K562 (cell line): Measurements from ENCODE around the gene UNC50. TPM values are rescaled to one million over a fixed set of nuclear protein-coding genes. Genes with fewer than 3 reads are reported as not detected.

Source experiments
- ATAC-seq: fragments of 200-7000 bp; cut with Tn5 transposase; 3 replicates; pipeline ENCODE4 v1.9.1; 2020; ENCODE audit warnings: moderate library complexity
- BruUV-seq: library from RNA; stranded (reverse); fragments of 400-500 nt; replicated peaks from 2 replicates; lab custom pipeline; 2021; lab: Mats Ljungman, UMichigan
- CTCF ChIA-PET: fragments of 300-600 bp; formaldehyde crosslinking; extraction: SDS; loops from one replicate; lab custom pipeline; 2021; ENCODE audit warnings: low intra/inter-chr PET ratio; lab: Yijun Ruan, JAX
- POLR2A ChIA-PET: fragments of 300-600, 350-650 bp; sonication (Branson Sonifier 250); formaldehyde crosslinking; extraction: SDS; loops from one replicate; lab custom pipeline; 2021; ENCODE audit warnings: antibody characterized with exemption, inconsistent platforms; lab: Yijun Ruan, JAX
- DNase-seq, 4 experiments: peaks; one replicate each; pipeline versions ENCODE4 v3.0.0 to v3.0.0-alpha.2; 2011 to 2018; ENCODE audit warnings: low spot score in 3 of 4, mixed read lengths in 3 of 4; ENCODE audit errors: extremely low read depth in 1 of 4
- FAIRE-seq: peaks from 2 replicates; lab custom pipeline; 2011; peaks lifted over from hg19 to GRCh38; lab: Jason Lieb, UNC
- H2AFZ ChIP-seq: 2 replicates; pipeline ENCODE4 v1.6.0; 2011; ENCODE audit warnings: low read depth, low read length, control low read depth, inconsistent platforms
- H3K27ac ChIP-seq: fragments of 200-600 bp; 3 replicates; pipeline ENCODE4 v1.8.0; 2011; ENCODE audit warnings: low read depth, mild to moderate bottlenecking, control low read depth, inconsistent platforms, low read length, moderate library complexity, mixed read lengths; ENCODE audit errors: extremely low read depth
- H3K27me3 ChIP-seq, 2 experiments: fragments of 300-600 bp in 1 of 2; 2 replicates in 1 of 2; 3 replicates in 1 of 2; pipeline versions ENCODE4 v1.6.0 to v1.8.0; 2011; ENCODE audit warnings: inconsistent platforms in 2 of 2, low read length in 2 of 2, mild to moderate bottlenecking in 1 of 2, mixed read lengths in 1 of 2, moderate library complexity in 1 of 2; ENCODE audit not compliant: control insufficient read depth in 2 of 2, insufficient read depth in 2 of 2
- H3K36me3 ChIP-seq: fragments of 300-600 bp; 3 replicates; pipeline ENCODE4 v1.8.0; 2011; ENCODE audit warnings: mild to moderate bottlenecking, low read length, inconsistent platforms; ENCODE audit not compliant: control insufficient read depth, insufficient read depth
- H3K4me1 ChIP-seq, 2 experiments: fragments of 200-600 bp in 1 of 2; replicated peaks in 1 of 2; 2 replicates in 1 of 2; 3 replicates in 1 of 2; pipeline versions ENCODE4 v1.5.1 to v1.8.0; 2011; ENCODE audit warnings: inconsistent platforms in 2 of 2, low read length in 2 of 2, mild to moderate bottlenecking in 1 of 2, mixed read lengths in 1 of 2, moderate library complexity in 1 of 2; ENCODE audit not compliant: control insufficient read depth in 2 of 2, insufficient read depth in 2 of 2
- H3K4me2 ChIP-seq: 2 replicates; pipeline ENCODE4 v1.6.1; 2011; ENCODE audit warnings: low read length, control low read depth, inconsistent platforms, mixed read lengths; ENCODE audit not compliant: insufficient read depth
- H3K4me3 ChIP-seq: fragments of 200-600 bp; sonication (generic), shearing (Covaris generic); 2 replicates; pipeline ENCODE4 v1.5.1; 2016; ENCODE audit warnings: control low read depth, inconsistent platforms
- H3K79me2 ChIP-seq: fragments of 200-600 bp; 3 replicates; pipeline ENCODE4 v1.8.0; 2011; ENCODE audit warnings: low read length, inconsistent platforms; ENCODE audit not compliant: control insufficient read depth, insufficient read depth
- H3K9ac ChIP-seq, 2 experiments: 2 replicates each; pipeline versions ENCODE4 v1.6.0 to v1.6.1; 2011; ENCODE audit warnings: low read depth in 2 of 2, low read length in 2 of 2, control low read depth in 1 of 2, inconsistent platforms in 1 of 2, mild to moderate bottlenecking in 1 of 2, mixed read lengths in 1 of 2; ENCODE audit not compliant: insufficient read depth in 1 of 2
- H3K9me1 ChIP-seq: one replicate; pipeline ENCODE4 v1.6.0; 2011; ENCODE audit warnings: inconsistent platforms, mild to moderate bottlenecking, low read length, moderate library complexity; ENCODE audit not compliant: control insufficient read depth, insufficient read depth
- H3K9me3 ChIP-seq: replicated peaks from 2 replicates; pipeline ENCODE4 v1.5.1; 2011; ENCODE audit warnings: low read depth, low read length, inconsistent platforms; ENCODE audit not compliant: control insufficient read depth, insufficient read depth
- H4K20me1 ChIP-seq: replicated peaks from 2 replicates; pipeline ENCODE4 v1.6.1; 2011; ENCODE audit warnings: low read length, inconsistent platforms, mixed read lengths; ENCODE audit not compliant: control insufficient read depth, insufficient read depth
- NBN ChIP-seq: fragments of 450-650 bp; IDR thresholded peaks from 2 replicates; pipeline ENCODE4 v1.6.1; 2016; ENCODE audit warnings: low read depth, mild to moderate bottlenecking
- RBBP5 ChIP-seq: fragments of 200-600 bp; sonication (generic); IDR thresholded peaks from 2 replicates; pipeline ENCODE4 v1.6.1; 2012; ENCODE audit warnings: borderline replicate concordance, mild to moderate bottlenecking, low read length, control low read depth, inconsistent platforms; ENCODE audit not compliant: insufficient read depth, poor library complexity, severe bottlenecking
- SOX6 ChIP-seq: fragments of 450-650 bp; IDR thresholded peaks from 2 replicates; pipeline ENCODE4 v1.6.1; 2014; ENCODE audit warnings: mild to moderate bottlenecking
- ZKSCAN8 ChIP-seq: fragments of 200-800 bp; sonication (Bioruptor generic); IDR thresholded peaks from 2 replicates; pipeline ENCODE4 v1.6.1; 2016; ENCODE audit warnings: missing genetic modification characterization, missing compliant biosample characterization
- ZNF644 ChIP-seq: fragments of 200-800 bp; sonication (Bioruptor generic); IDR thresholded peaks from 2 replicates; pipeline ENCODE4 v1.6.1; 2016; ENCODE audit warnings: low read depth, missing genetic modification characterization, missing compliant biosample characterization
- WGBS: fragments of 100-300 bp; shearing (Covaris generic); methylation state at CpG from one replicate; pipeline ENCODE4 v1.1.6; 2016; ENCODE audit warnings: low coverage, mixed read lengths; ENCODE audit not compliant: insufficient coverage; ENCODE audit errors: missing lambda C conversion rate; 5-methylcytosine and 5-hydroxymethylcytosine counted together
- in situ Hi-C: fragments of 300-500 bp; cut with MboI; formaldehyde crosslinking; loops from 4 replicates; pipeline ENCODE4 v1.15.0; 2018; ENCODE audit warnings: inconsistent platforms, mixed read lengths
- intact Hi-C: fragments of 100-400 bp; cut with micrococcal nuclease; formaldehyde crosslinking; loops from 2 replicates; pipeline ENCODE4 v1.14.2; 2022
- polyA plus RNA-seq, 8 experiments: library from polyadenylated mRNA; depleted of rRNA in 4 of 8; stranded (reverse) in 5 of 8; unstranded in 3 of 8; fragments of >200 nt; fragmentation: Nextera tagmentation in 2 of 8; fragmentation: Illumina TruSeq in 1 of 8; extraction: Ambion mirVana in 2 of 8; extraction: Trizol in 1 of 8; gene quantifications; 2 replicates each; pipeline versions ENCODE4 v1.2.1 to v1.2.3, GENCODE V29; 2011 to 2014; ENCODE audit warnings: inconsistent platforms in 1 of 8, missing spikeins in 1 of 8
- total RNA-seq, 7 experiments: library from RNA; depleted of rRNA in 6 of 7; stranded (reverse); fragments of >200 nt in 6 of 7; fragmentation: Illumina TruSeq in 2 of 7; extraction: Trizol in 2 of 7; gene quantifications; 2 replicates each; pipeline versions ENCODE4 v1.2.1 to v1.2.3, GENCODE V29; 2011 to 2021; ENCODE audit warnings: low replicate concordance in 1 of 7
- TF ChIP-seq, protein P1 (sequence below): fragments of 250-450 bp; sonication (Bioruptor Pico); IDR thresholded peaks from 2 replicates; pipeline ENCODE4 v1.4.0; 2020
- TF ChIP-seq, protein P2 (sequence below): fragments of 250-450 bp; sonication (Bioruptor Pico); IDR thresholded peaks from 2 replicates; pipeline ENCODE4 v1.4.0; 2020

UNC50 gene
- total and polyA plus RNA-seq, 9 of the 15 experiments (the other 6 are each of a cell fraction or from before 2014, with no cell fraction given), result 30.0 to 52.9 (median 35.9) TPM

DNA sequence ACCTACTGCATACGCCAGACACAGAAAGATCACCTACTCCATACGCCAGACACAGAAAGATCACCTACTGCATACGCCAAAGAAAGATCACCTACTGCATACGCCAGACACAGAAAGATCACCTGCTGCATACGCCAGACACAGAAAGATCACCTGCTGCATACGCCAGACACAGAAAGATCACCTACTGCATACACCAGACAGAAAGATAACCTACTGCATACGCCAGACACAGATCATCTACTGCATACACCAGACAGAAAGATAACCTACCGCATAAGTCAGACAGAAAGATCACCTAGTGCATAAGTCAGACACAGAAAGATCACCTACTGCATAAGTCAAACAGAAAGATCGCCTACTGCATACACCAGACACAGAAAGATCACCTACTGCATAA, 25.9 kb upstream of the UNC50 start:
- intact Hi-C loops (no loop called here), in situ Hi-C loops (no loop called here)
- H3K4me1 ChIP-seq, result peaks cover 0 to 3% of the 10 kb centered on the region in 2 experiments; a peak in 1 of 5 replicates
- ChIA-PET CTCF (interaction anchor here (0.6 kb wide), 1 partner anchor 8 kb away, joined by 3 read pairs; no protein-coding TSS in a partner anchor), POLR2A (no interaction called here)
- WGBS, result 85% methylated on average over 9 of the region's 9 CpGs
- no peaks in the 10 kb centered on the region for H3K9me1 ChIP-seq
- no peak overlapping the region for H3K4me3 ChIP-seq
- H3K4me2 ChIP-seq, result no peak overlapping the region
- no peak overlapping the region for H3K9ac ChIP-seq
- peaks cover 19% of the 10 kb centered on the region; the same call in 2 of the 3 replicates for H3K36me3 ChIP-seq
- DNase-seq (no peak), FAIRE-seq (no peak), ATAC-seq (no peak)
- no peaks in the 10 kb centered on the region for H3K27me3 ChIP-seq
- H3K79me2 ChIP-seq, result no peaks in the 10 kb centered on the region
- TF ChIP-seq, protein P1, sequence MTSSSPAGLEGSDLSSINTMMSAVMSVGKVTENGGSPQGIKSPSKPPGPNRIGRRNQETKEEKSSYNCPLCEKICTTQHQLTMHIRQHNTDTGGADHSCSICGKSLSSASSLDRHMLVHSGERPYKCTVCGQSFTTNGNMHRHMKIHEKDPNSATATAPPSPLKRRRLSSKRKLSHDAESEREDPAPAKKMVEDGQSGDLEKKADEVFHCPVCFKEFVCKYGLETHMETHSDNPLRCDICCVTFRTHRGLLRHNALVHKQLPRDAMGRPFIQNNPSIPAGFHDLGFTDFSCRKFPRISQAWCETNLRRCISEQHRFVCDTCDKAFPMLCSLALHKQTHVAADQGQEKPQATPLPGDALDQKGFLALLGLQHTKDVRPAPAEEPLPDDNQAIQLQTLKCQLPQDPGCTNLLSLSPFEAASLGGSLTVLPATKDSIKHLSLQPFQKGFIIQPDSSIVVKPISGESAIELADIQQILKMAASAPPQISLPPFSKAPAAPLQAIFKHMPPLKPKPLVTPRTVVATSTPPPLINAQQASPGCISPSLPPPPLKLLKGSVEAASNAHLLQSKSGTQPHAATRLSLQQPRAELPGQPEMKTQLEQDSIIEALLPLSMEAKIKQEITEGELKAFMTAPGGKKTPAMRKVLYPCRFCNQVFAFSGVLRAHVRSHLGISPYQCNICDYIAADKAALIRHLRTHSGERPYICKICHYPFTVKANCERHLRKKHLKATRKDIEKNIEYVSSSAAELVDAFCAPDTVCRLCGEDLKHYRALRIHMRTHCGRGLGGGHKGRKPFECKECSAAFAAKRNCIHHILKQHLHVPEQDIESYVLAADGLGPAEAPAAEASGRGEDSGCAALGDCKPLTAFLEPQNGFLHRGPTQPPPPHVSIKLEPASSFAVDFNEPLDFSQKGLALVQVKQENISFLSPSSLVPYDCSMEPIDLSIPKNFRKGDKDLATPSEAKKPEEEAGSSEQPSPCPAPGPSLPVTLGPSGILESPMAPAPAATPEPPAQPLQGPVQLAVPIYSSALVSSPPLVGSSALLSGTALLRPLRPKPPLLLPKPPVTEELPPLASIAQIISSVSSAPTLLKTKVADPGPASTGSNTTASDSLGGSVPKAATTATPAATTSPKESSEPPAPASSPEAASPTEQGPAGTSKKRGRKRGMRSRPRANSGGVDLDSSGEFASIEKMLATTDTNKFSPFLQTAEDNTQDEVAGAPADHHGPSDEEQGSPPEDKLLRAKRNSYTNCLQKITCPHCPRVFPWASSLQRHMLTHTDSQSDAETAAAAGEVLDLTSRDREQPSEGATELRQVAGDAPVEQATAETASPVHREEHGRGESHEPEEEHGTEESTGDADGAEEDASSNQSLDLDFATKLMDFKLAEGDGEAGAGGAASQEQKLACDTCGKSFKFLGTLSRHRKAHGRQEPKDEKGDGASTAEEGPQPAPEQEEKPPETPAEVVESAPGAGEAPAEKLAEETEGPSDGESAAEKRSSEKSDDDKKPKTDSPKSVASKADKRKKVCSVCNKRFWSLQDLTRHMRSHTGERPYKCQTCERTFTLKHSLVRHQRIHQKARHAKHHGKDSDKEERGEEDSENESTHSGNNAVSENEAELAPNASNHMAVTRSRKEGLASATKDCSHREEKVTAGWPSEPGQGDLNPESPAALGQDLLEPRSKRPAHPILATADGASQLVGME (CRISPR knock-in tag), result no peak
- TF ChIP-seq ZNF644 (tag), result no peak
- TF ChIP-seq, protein P2, sequence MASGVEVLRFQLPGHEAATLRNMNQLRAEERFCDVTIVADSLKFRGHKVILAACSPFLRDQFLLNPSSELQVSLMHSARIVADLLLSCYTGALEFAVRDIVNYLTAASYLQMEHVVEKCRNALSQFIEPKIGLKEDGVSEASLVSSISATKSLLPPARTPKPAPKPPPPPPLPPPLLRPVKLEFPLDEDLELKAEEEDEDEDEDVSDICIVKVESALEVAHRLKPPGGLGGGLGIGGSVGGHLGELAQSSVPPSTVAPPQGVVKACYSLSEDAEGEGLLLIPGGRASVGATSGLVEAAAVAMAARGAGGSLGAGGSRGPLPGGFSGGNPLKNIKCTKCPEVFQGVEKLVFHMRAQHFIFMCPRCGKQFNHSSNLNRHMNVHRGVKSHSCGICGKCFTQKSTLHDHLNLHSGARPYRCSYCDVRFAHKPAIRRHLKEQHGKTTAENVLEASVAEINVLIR (CRISPR knock-in tag), result no peak
- peak; percentile 74; the same call in 1 of the 2 replicates for TF ChIP-seq ZKSCAN8 (CRISPR knock-in tag)
- no peak for TF ChIP-seq RBBP5
- TF ChIP-seq SOX6, result no peak
- TF ChIP-seq NBN, result no peak
- BruUV-seq, result no TSS peak
- no peak overlapping the region for H2AFZ ChIP-seq
- no peaks in the 10 kb centered on the region for H3K9me3 ChIP-seq
- H3K27ac ChIP-seq, result no peak overlapping the region
- H4K20me1 ChIP-seq, result no peaks in the 10 kb centered on the region
